GM10266 (cell line): ENCODE measurements around the gene SLC25A25.

Experiments used
- DNase-seq: peaks from one replicate; pipeline ENCODE4 v3.0.0; 2012; ENCODE audit errors: extremely low spot score
- TF ChIP-seq, protein P1 (sequence below): IDR thresholded peaks from 2 replicates; pipeline ENCODE4 v1.5.1; 2012; ENCODE audit warnings: mild to moderate bottlenecking, low read depth; ENCODE audit not compliant: control insufficient read depth, insufficient read depth; ENCODE audit errors: missing control alignments

SLC25A25 gene

DNA sequence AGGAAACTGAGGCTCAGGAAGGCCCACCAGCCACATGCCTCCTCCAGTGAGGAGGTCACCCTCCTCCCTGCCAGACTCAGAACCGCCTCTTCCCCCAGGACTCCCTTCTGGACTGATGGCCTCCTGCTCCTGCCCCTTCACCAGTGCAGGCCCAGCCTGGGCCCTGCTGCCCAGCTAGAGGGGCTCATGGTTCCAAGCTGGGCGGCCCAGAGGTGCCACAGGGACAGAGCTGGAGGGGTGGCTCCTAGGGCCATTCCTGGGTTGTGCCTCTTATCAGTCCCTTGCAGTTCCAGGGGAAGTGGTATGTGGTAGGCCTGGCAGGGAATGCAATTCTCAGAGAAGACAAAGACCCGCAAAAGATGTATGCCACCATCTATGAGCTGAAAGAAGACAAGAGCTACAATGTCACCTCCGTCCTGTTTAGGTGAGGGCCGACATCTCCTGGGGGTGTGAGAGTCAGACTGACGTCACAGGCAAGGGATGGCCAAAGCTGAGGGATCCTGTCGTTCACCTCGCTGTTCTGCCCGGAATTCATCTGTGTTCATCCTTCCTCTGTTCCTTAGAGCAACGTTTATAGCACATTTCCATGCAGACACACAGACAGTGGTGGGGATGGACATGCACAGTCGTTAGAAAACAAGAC is 82.0 kb downstream of the SLC25A25 start:
- TF ChIP-seq, protein P1, sequence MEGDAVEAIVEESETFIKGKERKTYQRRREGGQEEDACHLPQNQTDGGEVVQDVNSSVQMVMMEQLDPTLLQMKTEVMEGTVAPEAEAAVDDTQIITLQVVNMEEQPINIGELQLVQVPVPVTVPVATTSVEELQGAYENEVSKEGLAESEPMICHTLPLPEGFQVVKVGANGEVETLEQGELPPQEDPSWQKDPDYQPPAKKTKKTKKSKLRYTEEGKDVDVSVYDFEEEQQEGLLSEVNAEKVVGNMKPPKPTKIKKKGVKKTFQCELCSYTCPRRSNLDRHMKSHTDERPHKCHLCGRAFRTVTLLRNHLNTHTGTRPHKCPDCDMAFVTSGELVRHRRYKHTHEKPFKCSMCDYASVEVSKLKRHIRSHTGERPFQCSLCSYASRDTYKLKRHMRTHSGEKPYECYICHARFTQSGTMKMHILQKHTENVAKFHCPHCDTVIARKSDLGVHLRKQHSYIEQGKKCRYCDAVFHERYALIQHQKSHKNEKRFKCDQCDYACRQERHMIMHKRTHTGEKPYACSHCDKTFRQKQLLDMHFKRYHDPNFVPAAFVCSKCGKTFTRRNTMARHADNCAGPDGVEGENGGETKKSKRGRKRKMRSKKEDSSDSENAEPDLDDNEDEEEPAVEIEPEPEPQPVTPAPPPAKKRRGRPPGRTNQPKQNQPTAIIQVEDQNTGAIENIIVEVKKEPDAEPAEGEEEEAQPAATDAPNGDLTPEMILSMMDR: no peak
- no peak for DNase-seq

- DNase-seq: no peak
- TF ChIP-seq, protein P1: peak; percentile 24
Observed at GRCh38 chr9:128150594-128151308, 82.7 kb downstream of the SLC25A25 start.

DNA sequence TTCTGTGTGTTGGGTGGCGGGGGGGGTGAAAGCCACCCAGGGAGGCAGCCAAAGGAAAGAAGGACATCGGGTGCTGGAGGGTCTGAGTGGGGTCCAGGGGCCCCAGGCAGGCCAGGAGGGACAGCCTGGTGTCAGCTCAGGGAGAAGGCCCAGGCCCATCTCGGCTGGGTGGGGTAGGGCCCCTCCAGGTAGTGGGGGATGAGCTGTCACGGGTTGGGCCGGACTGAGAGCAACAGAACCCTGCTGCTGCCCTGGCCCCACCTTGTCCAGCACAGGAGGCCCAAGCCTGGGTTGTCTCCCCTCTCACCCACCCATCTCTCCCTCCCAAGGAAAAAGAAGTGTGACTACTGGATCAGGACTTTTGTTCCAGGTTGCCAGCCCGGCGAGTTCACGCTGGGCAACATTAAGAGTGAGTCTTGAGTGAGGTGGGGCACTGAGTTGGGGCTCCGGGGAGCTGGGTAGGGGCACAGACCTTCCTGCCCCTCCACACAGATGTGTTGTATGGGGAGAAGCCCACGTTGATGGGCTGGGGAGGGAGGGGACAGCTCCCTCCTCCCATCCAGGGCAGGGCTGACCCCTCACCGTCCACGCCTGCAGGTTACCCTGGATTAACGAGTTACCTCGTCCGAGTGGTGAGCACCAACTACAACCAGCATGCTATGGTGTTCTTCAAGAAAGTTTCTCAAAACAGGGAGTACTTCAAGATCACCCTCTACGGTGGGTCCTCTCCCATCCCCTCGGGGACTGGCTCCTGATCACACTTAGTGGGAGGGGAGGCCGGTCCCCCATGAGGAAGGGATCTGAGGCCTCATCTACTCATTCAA is 83.5 kb downstream of the SLC25A25 start:
- DNase-seq: no peak
- TF ChIP-seq, protein P1: no peak

DNA sequence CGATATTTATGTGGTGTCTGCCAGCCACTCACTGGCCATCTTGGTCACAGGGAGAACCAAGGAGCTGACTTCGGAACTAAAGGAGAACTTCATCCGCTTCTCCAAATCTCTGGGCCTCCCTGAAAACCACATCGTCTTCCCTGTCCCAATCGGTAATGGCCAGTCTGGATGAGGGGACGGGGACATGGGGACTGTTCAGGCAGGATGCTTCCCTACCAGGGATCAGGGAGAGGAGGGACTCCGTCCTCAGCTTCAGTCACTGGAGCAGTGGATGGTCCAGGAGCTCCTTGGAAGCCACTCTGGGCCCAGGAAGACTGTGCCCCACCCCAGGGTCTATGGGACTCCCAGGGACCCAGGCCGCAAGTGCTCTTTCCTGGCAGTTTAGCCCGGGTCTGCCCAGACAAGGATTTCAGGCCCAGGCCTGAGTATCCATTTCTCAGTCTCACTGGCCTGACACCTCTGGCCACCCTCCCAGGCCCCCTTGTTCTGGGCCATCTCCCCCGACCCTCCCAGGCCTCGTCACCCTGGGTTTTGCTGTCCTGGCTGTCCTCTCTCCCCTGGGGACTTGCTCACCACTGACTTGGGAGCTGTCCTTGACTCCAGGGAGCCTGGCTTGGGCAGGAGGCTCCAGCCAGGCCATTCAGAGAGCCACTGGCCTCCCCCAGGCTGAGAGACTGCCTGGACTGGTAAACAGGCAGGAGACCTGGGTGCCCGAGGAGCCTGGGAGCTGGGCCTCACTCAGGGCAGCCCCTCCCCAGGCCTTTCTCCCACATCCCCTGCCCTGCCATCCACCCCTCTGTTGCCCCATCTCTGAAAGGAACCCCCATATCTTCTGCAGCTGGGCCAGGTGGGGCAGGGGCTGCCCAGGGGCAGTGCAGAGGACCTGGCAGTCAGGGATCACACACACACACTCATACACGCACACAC is 84.4 kb downstream of the SLC25A25 start:
- no peak for DNase-seq
- TF ChIP-seq, protein P1: no peak

GRCh38 chr9:128153060-128153946 is 85.3 kb downstream of the SLC25A25 start:
- no peak for DNase-seq
- TF ChIP-seq, protein P1: no peak
